Adrenal gland (tissue), 12 donors: ENCODE measurements around the gene CCL17. TPM values are rescaled to one million over a fixed set of nuclear protein-coding genes. Genes with fewer than 3 reads are reported as not detected.

Experiments used
- DNase-seq, 7 donors: peaks; one replicate each; pipeline ENCODE4 v3.0.0-alpha.2; 2019 to 2020
- H3K27ac ChIP-seq, 5 donors: fragments of 200-600 bp; sonication (generic) in 4 of 5; 1 replicate in 3 of 5; 2 replicates in 2 of 5; pipeline versions ENCODE4 v1.5.1 to v1.8.0; 2016 to 2020; ENCODE audit warnings: mild to moderate bottlenecking in 1 of 5
- H3K27me3 ChIP-seq: fragments of 200-600 bp; 2 replicates; pipeline ENCODE4 v1.8.0; 2021
- H3K36me3 ChIP-seq, 2 donors: fragments of 200-600 bp; replicated peaks in 1 of 2; 1 replicate in 1 of 2; 2 replicates in 1 of 2; pipeline versions ENCODE4 v1.5.1 to v1.8.0; 2018 to 2022
- H3K4me1 ChIP-seq, 2 donors: fragments of 200-600 bp; replicated peaks in 1 of 2; 1 replicate in 1 of 2; 2 replicates in 1 of 2; pipeline versions ENCODE4 v1.5.1 to v1.8.0; 2018 to 2021
- H3K4me3 ChIP-seq, 4 donors: fragments of 200-600 bp; sonication (generic) in 3 of 4; one replicate each; pipeline ENCODE4 v1.5.1; 2016 to 2018
- H3K9me3 ChIP-seq, 3 donors: fragments of 200-600 bp; sonication (generic) in 1 of 3; replicated peaks in 1 of 3; 1 replicate in 2 of 3; 2 replicates in 1 of 3; pipeline versions ENCODE4 v1.5.1 to v1.8.0; 2016 to 2021
- CTCF ChIP-seq, 6 experiments: fragments of 450-650 bp in 4 of 6; fragments of 200-600 bp in 2 of 6; sonication (generic) in 1 of 6; IDR thresholded peaks; 1 replicate in 5 of 6; 2 replicates in 1 of 6; pipeline versions ENCODE4 v1.5.1 to v1.8.0; 2016 to 2021; ENCODE audit warnings: antibody characterized with exemption in 6 of 6, mild to moderate bottlenecking in 2 of 6, moderate library complexity in 1 of 6
- POLR2A ChIP-seq, 2 donors: fragments of 450-650 bp; IDR thresholded peaks; one replicate each; pipeline ENCODE4 v1.6.1; 2017; ENCODE audit warnings: antibody characterized with exemption in 2 of 2, mild to moderate bottlenecking in 2 of 2, moderate library complexity in 1 of 2
- WGBS, 4 donors: extraction: QIAGEN DNeasy Blood & Tissue Kit in 2 of 4; methylation state at CpG; one replicate each; pipeline versions ENCODE4 v1.1.5 to v1.1.7; 2013 to 2017; 5-methylcytosine and 5-hydroxymethylcytosine counted together
- intact Hi-C, 2 donors: fragments of 100-400 bp; cut with DNase I; formaldehyde crosslinking; loops; one replicate each; pipeline versions ENCODE4 v1.14.1 to v1.15.0; 2022 to 2023
- polyA plus RNA-seq, 3 donors: library from polyadenylated mRNA; stranded (reverse); fragments of 200-250 nt in 2 of 3; fragments of 350-450 nt in 1 of 3; fragmentation: Illumina TruSeq in 1 of 3; extraction: RNeasy Lipid Tissue Mini Kit (QIAGEN cat#74804) in 1 of 3; gene quantifications; one replicate each; pipeline ENCODE4 v1.2.3, GENCODE V29; 2013 to 2014
- total RNA-seq, 9 donors: library from RNA; depleted of rRNA in 4 of 9; stranded (reverse); fragments of >200 nt in 4 of 9; fragments of 120-200 nt in 1 of 9; fragmentation: NEBNext Ultra II Directional in 1 of 9; extraction: Animal tissue kit (Norgen Biotek cat#: 25700) in 1 of 9; gene quantifications; one replicate each; pipeline versions ENCODE4 v1.1.0 to v1.2.4, GENCODE V29; 2013 to 2023
- donor health status: healthy with polysubstance abuse.
- donor health status: Bipolar disorder and iron deficiency.
- donor health status: DM: yes; HTN: yes; CAD: no.
- donor health status: DM: no; HTN: no; CAD: no.
- donor health status: DM: no; HTN: no; CAD: no.
- donor health status: DM: yes; HTN: yes; CAD: no.

Gene CCL17
- total and polyA plus RNA-seq, 12 donors, result not detected

GRCh38 chr16:57387598-57388354, 16.8 kb upstream of the CCL17 start:
- no peak for TF ChIP-seq CTCF (IDR thresholded peaks at IDR 0.05)
- no peak for TF ChIP-seq POLR2A (IDR thresholded peaks at IDR 0.05)
- 78 to 91% (median 85%) methylated on average over 3 of the region's 3 CpGs for WGBS, 4 donors
- Histone ChIP-seq H3K27ac (no peak overlapping the region), H3K9me3 (no peaks in the 10 kb centered on the region), H3K4me1 (peaks cover 0 to 3% of the 10 kb centered on the region in 2 donors), H3K4me3 (no peak overlapping the region), H3K27me3 (no peaks in the 10 kb centered on the region), H3K36me3 (no peaks in the 10 kb centered on the region)
- no peak for DNase-seq
- intact Hi-C loops, result no loop called here

GRCh38 chr16:57388359-57389086, 16.0 kb upstream of the CCL17 start:
- Histone ChIP-seq H3K4me1 (peaks cover 0 to 3% of the 10 kb centered on the region in 2 donors), H3K27me3 (no peaks in the 10 kb centered on the region), H3K36me3 (no peaks in the 10 kb centered on the region), H3K27ac (no peak overlapping the region), H3K9me3 (no peaks in the 10 kb centered on the region), H3K4me3 (no peak overlapping the region)
- intact Hi-C loops, result no loop called here
- DNase-seq, result no peak
- no peak for TF ChIP-seq POLR2A (IDR thresholded peaks at IDR 0.05)
- no peak for TF ChIP-seq CTCF (IDR thresholded peaks at IDR 0.05)
- WGBS, 4 donors, result 62 to 78% (median 75%) methylated on average over 6 to 7 of the region's 7 CpGs

- Histone ChIP-seq H3K27me3 (no peaks in the 10 kb centered on the region), H3K4me3 (no peak overlapping the region), H3K9me3 (no peaks in the 10 kb centered on the region), H3K27ac (no peak overlapping the region), H3K36me3 (no peaks in the 10 kb centered on the region), H3K4me1 (peaks cover 0 to 3% of the 10 kb centered on the region in 2 donors)
- intact Hi-C loops, result no loop called here
- TF ChIP-seq POLR2A (IDR thresholded peaks at IDR 0.05), result no peak
- DNase-seq, result no peak
- WGBS, 4 donors, result 76 to 90% (median 84%) methylated on average over 3 of the region's 3 CpGs
Measured at GRCh38 chr16:57389087-57389468, 15.5 kb upstream of the CCL17 start.

GRCh38 chr16:57390636-57391295, 13.8 kb upstream of the CCL17 start:
- WGBS, 4 donors, result 59 to 74% (median 66%) methylated on average over 4 to 5 of the region's 5 CpGs

More at GRCh38 chr16:57390636-57391295, 13.8 kb upstream of the CCL17 start:
- H3K27me3 ChIP-seq, result no peaks in the 10 kb centered on the region
- intact Hi-C loops, result no loop called here
- no peak overlapping the region for H3K27ac ChIP-seq
- H3K4me3 ChIP-seq, result no peak overlapping the region
- H3K36me3 ChIP-seq, result no peaks in the 10 kb centered on the region
- H3K9me3 ChIP-seq, result no peaks in the 10 kb centered on the region
- TF ChIP-seq POLR2A (IDR thresholded peaks at IDR 0.05), result no peak
- TF ChIP-seq CTCF (IDR thresholded peaks at IDR 0.05), result no peak
- peaks cover 0 to 3% of the 10 kb centered on the region in 2 donors for H3K4me1 ChIP-seq
- DNase-seq, result no peak
